Activated CD4-positive, alpha-beta T cell treated with anti-CD3 and anti-CD28 coated beads for 4 hours (primary cell): ENCODE results near the gene OSBPL7.

Source experiments
- DNase-seq, 2 donors: peaks; one replicate each; pipeline ENCODE4 v3.0.0-alpha.2; 2020

OSBPL7 gene

DNA sequence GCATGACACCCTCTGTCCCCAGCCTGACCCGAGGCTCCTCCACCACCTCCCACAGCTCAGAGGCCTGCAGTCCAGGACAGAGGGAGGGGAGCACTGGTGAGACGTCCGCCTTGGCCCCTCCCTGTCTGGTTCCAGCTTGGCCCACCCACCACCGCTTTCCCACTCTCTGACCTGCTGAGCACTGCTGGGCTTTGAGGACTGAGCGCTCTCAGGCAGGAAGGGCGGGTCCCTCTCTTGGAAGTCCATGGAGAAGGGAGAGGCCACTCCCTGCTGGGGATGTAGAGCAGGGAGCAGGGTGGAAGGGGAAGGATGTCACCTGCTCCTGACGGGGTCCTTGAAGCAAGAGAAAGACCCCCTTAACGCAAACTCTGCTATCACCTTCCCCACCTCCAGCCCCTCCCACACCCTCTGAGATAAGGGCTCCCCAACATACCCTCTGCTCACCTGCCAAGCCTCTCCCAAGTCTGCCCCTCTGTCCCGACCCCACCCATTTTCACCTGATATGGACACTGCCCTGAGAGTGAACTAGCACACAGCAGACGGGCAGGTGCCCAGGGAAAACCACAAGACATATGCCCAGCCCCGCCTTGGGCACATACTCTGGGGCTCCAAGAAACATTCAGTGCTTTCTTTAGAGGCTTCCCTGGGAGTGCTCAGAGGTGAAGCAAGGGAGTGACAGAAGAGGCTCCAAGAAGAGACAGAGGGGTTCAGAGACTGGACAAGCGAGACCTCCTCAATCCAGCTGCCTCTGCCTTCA, 1.4 kb downstream of the OSBPL7 start:
- DNase-seq: no peak

DNA sequence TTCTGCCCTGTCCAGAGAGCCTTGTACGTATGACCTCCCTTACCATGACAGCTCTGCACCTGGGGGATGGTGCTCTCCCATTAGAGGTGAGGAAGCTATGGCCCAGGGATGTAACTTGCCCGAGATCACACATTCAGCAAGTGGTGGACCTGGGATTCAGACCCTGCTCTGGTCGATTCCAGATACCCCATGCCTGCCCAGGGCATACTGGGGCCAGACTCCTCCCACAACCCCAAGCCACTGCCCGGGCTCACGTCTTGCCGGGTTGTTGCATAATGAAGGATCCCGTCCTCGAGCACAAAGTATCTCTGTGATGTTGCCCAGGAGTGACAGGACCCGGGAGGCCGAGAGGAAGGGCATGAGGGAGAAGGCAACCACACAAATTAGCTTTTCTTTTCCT, 2.1 kb downstream of the OSBPL7 start:
- no peak for DNase-seq

DNA sequence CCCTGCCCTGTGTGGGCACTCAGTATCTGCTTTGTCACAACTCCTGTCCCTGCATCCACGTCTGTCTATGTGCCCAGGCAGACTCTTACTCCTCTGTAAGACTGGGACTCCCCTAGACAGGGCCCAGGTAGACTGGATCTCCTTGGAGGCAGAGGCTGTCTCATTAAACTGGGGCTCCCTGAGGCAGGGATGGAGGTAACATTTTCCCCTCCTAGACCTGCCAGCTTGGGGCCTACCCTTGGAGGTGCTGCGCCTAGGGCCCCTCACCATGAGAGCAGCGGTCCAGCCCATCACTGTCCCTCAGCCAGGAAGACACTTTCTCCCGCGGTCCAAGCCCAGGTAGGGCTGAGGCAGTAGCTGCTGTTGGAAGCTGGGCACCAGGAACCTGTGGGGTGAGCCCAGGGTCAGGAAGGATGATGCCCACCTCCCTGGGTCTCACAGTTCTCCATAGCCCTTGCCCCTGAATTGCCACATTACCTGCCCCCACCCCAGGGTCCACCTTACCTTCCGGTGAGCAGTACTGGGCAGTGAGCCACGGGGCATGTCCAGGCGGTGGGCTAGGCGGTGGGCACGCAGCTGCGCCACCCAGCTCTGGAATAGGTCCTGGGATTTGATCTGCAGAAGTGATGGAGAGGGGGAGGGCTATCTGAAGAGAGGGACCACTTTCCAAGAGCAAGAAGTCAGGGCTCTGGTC, 3.4 kb downstream of the OSBPL7 start:
- DNase-seq: no peak

DNA sequence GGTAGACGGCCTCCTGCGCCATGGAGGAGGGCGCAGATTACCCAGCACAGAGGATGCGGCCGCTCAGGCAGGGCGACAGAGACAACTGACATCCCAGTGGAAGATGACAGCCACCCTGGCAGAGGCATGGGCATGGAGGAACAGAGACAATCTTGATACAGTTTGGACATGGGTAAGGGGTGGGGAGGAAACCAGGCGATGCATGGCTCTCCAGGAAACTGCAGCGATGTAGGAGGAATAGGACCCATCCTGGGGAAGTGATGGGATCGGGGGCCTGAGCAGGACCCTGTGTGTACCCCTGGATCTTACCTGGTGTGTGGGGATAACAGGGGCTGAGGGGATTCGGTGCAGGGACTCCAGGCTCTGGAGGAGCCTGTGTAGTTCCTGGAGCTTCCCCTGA, 4.6 kb downstream of the OSBPL7 start:
- no peak for DNase-seq

DNA sequence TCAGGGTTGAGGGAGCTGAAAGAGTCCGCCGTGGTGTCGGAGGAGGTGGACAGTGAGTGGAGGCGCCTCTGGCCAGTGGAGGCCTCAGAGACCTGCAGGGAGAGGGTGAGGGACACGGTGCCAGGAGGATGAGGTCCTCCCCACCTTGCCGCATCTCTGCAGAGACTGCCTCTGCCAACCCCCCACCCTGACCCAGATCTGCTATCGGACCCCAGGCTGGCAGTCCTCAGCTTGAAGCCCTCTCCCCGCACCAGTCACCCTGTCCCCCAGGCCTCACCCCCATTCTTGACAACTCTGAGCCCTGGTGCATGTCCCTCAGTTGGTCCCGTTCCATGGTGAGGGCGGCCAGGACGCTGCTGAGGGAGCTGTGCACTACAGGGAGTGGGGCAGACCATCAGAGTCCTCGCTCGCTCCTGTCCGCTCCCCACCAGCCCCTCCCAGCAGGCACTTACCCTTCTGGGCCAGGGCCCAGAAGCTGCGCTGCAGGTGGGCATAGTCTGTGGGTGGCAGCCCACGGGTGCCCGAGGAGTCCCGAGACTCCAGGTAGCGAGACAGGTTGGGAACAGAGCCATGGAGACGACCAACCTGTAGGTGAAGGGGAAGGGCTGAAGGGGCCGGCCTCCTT, 5.4 kb downstream of the OSBPL7 start:
- DNase-seq: no peak

DNA sequence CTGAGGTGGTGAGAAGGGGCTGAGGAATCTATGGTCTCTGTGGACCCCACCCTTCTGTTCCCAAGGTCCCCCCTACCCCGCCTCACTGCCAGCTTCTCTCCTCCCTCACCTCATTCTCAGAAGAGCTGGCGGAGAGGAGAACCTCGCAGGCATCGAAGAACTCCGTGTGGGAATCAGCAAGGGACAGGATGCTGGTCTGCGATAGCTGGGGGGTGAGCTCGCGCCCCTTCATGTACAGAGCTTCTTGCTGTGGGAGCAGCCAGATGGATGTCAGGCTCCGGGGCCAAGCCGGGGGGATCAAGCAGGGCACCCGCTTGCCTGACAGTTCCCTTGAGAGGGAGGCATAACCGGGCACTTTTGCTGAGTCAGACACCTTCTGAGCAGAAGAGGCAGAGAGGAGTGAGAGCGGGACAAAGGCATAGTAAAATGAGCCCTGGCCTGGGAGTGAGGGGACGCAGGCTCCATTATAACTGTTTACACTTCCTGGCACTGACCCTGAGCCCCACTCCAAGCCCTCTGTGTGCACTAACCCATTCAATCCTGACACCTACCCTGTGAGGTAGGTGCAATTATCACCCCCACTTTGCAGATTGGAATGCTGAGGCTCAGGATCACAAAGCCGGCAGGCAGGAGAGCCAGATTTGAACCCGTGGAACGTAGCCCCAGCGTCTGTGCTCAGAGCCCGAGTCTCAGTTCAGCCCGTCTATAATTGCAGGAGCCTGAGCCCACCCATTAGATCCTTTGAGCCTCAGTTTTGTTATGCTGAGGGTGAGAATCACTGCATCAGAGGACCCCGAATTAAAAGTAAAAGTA, 6.3 kb downstream of the OSBPL7 start:
- no peak for DNase-seq

DNA sequence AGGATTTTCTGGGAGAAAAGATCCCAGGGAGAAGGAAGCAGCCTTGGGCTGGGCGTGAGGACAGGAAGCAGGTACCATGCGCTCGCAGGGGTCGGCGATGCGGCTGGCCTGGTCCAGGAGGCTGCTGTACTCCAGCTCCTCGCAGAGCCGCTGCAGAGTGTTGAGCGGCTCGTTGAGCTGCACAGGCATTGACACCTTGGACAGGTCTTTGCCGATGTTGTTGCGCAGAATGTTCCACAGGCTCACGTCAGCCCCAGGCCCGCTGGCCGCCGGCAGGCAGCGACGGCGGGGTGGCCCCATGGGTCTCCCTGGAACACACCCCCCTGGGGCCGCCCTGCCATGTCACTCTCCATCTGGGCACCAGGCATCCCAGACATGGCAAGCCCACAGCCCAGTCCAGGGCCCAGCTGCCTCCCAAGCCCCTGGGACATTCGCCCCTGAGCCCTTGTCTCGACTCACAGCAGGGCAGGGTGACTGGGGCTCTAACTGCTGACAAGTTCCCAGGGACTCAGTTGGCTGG, 8.0 kb downstream of the OSBPL7 start:
- DNase-seq: no peak

DNA sequence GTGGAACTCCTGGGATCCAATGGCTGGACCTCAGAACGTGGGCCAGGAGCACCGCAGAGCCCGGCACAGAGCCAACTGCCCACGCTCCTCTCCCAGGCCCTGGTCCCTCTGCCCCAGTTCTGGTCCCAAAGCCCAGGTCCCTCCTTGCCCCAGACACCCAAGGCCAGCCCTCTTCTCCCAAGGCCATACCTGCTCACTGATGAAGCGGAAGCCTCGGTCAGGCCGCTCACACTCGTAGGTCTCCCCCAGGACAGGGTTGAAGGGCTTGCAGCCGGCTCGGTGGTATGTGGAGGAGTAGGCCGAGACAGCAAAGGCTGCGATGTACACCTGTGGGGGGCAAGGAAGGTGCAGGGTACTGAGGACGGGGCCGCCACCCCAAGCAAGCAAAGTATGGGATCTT, 8.5 kb downstream of the OSBPL7 start:
- no peak for DNase-seq

DNA sequence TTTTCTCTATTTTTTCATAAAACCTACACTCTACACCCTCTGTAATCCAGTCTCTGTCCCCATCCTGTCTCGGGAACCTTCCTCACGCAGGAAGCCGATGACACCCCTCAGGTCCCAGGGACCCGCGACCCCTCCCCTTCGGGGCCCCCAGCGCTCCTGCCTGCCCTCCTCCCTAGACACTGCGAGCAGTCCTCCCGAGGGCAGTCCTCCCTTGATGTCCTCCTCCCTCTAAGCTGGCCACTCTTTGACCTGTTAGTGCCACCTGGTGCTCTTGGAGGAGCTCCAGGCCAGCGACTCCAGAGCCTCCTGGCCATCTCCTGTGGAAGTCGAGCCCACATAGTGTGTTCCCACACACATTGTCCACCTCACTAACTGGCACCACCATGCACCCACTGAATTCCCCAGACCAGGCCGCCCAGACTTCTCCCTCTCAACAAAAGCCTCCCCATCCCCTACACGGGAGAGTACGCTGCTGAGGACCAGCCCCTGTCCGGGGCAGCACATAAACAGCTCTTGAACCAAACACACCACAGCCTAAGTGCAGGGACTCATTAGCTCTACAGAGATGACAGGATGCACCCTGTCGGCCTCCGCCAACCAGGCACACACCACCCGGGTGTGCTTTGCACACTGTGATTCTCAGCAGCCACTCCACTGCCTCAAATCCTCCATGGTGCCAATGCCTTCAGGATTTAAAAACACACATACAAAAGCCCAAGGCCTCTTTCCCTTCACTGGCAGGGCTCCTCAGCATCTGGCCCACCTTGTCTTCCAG, 9.3 kb downstream of the OSBPL7 start:
- no peak for DNase-seq

DNA sequence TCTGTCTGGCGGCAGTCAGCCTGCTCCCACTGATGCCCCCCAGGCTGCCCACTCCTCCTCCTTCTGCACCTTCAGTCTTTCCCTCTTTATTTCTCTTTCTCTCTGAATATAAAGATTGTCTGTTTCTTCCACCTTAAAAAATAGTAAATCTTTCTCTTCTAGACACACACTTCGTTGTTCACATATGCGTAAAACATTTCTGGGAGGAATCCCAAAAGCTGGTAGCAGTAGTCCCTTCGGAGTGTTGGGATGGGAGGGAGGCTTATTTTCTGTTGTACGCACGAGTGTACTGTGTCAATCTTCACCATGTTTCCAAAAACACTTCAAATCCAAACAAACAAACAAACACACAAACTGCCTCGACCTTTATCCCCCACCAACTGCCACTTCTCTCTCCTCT, 9.9 kb downstream of the OSBPL7 start:
- no peak for DNase-seq

DNA sequence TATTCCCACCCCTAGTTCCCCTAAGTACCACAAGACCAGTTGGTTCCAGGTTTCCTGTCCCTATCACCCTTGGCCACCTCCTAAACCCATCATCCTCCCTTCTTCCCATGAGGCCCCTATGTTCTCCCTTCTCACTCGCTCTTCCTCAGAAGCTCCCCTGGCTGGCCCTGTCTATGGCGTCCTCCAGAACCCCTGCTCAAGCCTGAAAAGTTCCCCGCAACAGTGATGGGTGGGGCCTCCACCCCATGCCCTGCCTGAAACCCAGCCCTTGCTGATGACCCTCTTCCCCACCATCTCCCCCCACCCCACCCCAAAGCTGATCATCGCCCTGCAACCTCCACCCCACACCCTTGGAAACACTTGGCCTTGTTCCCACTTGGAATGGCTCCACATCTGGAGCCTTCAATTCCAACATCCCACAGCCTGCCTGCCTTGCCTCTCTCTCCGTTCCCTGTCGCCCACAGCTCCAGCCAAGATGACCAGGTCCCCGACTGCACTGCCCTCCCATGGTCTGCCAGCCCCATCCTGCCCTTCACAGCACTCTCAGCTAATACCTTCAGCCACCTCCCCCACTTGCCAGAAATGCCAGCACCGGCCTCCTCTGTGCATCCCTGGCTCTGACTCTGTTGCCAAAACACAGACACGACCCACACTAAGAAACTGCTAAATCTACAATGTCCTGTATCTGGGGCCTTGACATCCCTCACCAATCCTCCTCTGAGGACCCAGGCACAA, 10.5 kb downstream of the OSBPL7 start:
- no peak for DNase-seq

DNA sequence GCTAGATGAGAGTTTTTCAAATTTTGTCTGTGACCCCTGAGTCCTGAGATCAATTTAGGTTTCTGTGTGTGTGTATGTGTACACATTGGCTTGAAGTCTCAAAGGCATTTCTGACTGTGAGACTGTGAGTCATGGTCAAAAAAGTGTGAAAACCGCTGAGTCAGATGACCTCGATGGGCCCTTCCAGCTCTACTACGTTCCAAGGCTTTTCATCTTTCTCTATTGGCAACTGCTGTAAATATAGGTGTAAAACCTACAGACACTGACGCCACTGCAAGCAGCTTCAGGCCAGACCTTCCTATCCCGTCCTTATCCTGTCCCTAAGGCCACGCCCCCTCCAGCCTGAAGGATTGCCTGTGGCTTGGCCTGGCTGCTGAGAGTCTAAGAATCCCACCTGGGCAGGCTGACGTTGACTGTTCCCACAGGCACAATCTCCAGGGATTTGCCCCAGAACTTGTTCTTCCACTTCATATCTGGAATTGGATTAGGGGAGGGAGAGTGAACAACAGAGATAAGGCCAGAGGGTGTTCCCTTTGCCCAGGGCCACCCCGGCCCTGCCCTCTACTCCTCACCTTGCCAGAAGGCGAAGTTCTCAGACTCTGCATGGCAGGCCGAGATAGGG, 11.3 kb downstream of the OSBPL7 start:
- DNase-seq: no peak

DNA sequence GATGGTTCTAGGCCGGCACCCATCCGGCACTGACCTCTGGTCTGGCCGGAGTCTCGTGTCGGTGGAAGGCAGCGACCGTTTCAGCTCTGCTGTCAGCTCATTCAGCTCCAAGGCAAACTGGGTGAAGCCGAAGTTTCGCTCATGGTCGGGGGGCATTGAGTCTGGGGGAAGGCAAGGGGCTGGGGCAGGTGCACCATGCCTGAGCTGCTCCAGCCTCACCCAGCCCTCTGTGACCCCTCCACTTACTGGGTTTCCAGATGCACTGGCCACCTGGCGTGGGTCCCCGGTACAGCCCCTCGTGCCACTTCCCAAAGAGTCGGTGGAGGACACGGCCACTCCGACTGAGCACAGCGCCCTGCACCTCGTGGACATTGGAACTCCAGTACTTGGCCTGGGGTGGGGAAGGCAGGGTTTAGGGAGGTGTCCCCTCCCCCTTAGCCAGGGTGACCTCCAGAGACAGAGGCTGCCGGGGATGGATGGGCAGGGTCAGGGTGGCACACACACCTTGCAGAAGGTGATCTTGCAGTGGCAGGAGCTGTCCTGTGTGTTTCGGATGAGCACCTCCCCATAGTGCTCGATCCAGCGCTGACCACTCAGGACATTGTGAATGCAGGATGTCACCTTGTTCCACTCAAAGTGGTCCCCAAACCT, 12.6 kb downstream of the OSBPL7 start:
- no peak for DNase-seq

DNA sequence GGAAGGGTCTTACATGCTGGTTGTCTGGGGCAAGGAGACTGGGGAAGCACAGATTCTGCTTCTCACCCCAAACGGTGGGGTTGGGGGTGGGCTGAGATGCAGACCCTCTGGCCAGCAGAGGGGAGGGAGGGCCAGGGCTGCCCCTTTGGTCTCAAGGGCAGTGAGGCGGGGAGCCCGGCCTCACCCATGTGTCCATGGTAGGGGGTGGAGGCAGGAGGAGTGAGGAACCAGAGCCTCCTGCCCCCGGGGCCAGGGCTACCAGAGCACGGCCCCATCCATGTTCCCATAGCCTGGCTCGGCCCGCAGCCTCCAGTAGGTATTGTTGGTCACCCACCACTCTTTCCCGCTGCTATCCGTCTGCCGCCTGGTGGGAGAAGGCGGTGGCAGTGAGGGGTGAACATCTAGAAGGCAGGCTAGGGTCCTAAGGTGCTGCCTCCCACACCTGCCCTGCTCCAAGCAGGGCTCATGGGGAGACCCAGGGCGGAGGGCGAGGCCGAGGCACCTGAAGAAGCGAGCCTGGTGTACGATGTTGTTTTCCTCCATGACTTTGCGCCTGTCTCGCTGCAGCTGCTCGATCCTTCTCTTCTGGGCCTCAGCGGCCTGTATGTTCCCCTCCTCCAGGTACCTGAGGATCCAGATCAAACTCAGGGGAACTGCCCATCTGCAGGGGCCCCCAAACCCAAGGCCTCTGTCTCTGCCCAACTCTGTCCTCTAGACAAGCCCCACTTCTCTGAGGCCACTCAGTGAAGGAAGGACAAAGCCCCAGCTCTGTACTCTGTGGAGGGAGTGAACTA, 13.4 kb downstream of the OSBPL7 start:
- DNase-seq: no peak

DNA sequence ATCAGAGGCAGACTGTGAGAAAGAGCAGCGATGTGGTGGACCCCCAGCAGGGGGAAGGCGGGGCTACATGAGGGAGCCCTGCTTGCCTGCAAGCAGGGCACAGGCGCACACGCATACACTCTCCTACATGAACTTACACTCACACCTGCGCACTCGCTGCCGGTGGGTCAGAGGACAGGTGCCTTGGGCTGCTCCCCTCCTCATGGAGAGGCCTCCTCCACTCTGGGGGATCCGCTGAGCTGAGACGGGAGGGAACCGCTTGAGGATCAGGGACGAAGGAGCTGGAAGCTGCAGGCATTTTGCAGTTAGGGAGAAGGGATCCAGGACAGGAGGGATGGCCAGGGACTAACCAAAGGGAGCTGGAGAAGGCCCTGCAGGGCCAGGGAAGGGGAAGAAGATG, 14.2 kb downstream of the OSBPL7 start:
- no peak for DNase-seq

DNA sequence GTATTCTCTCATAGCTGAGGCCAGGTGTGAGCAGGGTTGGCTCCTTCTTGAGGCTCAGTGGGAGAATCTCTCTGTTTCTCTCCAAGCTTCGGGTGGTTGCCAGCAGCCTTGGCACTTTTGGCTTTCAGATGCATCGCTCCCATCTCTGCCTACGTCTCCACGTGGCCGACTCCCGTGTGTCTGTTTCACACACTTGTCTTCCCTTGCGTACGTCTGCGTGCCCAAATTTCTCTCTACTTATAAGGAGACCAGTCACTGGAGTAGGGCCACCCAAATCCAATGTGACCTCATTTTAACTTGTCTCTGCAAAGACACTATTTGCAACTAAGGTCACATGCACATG, 14.7 kb downstream of the OSBPL7 start:
- no peak for DNase-seq

DNA sequence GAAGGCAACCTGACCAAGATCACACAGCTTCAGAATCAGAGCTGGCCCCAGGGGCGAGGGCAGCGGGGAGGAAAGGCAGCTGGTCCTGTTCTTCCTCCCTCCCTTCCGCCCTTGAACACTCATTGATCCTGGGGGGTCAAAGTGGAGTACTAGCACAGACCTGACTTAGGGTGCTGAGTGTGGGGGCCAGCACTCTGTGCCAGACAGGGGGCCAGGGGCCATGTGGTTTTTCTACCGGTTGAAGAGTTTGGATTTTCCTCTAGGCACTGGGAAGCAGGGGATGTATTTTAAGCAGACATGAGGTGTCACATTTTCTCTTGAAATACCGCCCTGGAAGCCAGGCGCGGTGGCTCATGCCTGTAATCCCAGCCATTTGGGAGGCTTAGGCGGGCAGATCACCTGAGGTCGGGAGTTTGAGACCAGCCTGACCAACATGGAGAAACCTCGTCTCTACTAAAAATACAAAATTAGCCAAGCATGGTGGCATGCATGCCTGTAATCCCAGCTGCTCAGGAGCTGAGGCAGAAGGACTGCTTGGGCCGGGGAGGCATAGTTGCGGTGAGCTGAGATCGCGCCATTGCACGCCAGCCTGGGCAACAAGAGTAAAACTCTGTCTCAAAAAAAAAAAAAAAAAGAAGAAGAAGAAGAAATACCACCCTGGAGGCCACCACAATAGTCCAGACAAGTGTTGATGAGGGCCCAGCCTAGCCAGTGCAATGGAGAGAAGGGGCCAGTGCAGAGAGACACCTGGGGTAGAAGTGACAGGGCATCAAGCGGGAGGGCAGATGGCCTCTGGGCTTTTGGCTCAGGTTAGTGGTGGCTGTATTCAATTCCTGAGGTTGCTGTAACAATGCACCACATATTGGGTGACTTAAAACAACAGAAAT, 15.3 kb downstream of the OSBPL7 start:
- DNase-seq: no peak

DNA sequence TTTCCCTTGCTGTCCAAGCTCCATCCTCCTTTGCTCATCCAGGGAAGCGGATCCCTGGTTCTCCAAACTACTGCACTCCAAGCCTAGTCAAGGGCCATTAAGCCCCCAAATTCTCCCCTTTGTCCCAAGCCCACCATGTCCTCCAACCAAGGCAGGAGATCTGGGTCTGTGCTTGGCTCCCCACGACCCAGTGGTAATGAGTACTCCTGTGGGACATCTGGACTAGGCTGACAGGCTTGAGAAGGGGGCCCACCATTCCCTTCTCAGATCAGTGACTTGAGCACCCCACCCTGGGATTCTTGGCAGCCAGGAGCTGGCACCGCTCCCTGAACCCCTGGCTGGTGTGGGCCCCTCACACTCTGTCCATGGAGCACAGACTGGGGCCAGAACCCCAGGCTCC, 17.1 kb downstream of the OSBPL7 start:
- DNase-seq: no peak

DNA sequence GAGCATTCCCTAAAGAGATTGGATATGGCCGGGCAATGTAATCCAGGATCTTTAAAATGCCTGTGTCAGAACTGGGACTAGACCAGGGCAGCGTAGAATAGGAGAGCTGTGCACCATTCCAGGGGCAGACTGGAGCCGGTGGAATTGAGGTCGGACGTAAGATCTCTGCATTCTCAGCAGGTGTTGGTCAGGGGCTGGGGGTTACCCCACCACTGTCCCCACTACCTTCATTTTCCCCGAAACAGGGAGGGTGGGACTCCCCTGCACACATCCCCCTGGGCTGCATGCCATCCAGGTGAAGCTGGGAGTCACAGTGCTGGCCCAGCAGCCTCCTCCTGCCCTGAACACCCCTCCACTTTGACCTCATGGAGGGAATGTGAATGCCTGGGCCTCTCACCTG, 17.8 kb downstream of the OSBPL7 start:
- no peak for DNase-seq
